SHP77 treated with DMSO at 0.1 percent for 48 hours (cell line): ENCODE results near the gene ALMS1.
"Not testable (repeated sequence)": the region's sequence is repeated elsewhere in the genome, so short reads cannot be mapped to it uniquely, and the experiment has no call there.

Experiments used
- DNase-seq: peaks from one replicate; lab custom pipeline; 2025; lab: John Stamatoyannopoulos, UW

Gene ALMS1

DNA sequence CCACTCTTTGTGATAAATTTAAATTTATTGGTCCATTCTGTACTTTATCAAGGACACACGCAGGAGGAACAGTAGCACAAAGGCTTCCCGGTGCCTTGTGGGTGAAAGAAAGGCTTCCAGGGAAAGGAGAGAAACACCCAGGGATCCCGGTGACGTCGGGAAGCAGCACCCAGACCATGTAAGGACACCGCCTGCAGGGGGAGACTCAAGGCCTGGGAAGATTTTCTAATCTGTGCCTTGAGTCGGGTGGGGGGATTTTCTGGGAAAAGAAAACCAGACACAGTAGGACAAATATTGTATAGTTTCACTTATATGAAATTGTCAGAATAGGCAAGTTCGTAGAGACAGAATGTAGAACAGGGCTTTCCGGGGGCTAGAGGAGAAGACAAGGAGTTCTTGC is 239.0 kb downstream of the ALMS1 start:
- not testable (repeated sequence) for DNase-seq

DNA sequence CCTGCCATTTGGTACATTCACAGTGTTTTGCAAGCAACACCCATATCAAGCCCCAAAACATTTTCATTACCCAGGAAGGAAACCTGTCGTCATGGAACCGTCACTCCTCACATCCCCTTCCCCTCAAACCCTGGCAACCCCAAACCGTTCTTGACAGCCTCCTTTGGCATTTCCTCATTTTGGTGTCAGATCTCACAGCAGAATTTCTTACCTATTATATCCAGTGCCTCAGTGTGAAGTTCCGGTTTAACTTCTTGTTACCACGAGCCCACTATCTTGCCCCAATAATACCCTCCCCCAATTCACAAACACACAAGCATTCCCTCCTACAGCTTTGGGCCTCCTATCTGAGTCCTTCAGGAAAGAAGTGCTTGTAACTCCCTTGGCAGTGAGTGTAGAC is 240.6 kb downstream of the ALMS1 start:
- not testable (repeated sequence) for DNase-seq

DNA sequence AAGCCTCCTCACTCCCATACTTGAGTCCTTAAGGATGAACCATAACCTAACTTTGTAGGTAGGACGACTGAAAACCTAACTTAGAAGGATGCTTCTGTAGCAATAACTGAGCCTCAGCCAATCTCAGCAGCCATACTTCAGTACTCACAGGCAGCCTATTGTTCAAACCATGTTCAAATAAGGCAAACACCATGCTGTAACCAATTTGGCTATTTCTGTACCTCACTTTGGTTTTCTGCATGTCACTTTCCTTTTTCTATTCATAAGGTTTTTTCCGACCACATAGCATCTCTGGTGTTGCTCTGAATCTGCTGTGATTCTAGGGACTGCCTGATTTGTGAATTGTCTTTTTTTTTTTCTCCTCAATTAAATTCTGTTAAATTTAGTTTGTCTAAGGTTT is 242.9 kb downstream of the ALMS1 start:
- DNase-seq, result not testable (repeated sequence)

DNA sequence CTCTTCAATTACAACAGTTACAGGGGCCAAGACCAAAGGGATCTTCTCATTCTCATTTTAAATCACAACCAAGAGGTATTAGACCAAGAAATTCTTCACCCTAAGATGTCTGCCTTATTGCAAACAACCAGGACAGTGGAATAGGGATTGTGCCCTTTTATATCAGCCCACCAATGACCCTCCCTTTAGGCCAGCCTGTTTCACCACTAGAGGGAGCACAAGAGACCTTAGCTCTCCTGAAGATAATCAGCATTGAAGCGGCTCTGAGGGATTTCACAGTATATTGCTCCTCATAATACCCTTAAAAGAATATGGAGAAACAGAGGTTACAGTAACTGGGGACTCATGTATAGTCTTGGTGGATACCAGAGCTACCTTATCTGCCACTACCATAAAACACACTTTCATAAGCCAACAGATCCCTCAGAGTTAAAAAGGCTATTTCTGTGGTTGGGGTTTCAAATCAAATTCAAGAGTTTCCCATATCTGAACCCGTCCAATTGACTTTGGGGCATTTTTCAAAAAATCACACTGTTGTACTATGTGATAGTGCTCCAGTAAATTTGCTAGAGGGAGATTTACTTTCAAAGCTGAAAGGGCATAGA is 245.1 kb downstream of the ALMS1 start:
- DNase-seq, result not testable (repeated sequence)

DNA sequence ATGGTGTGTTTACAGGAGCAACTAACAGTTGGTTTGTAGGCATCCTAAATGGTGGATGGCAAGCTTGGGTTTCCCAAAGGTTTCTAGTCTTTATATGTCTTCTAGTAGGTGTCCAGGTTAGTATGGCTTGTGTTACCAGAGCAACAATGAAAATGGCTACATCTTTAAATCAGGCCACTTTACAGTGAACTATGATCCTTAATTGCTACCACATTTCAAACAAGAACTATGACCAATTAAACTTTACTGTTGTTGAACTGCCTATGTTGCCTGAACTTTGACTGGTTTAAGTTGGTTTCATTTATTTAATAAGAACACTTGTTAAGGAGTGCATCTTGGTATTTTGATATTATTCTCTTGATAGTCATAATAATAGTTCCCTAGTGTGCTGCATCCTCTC is 251.3 kb downstream of the ALMS1 start:
- DNase-seq, result not testable (repeated sequence)

DNA sequence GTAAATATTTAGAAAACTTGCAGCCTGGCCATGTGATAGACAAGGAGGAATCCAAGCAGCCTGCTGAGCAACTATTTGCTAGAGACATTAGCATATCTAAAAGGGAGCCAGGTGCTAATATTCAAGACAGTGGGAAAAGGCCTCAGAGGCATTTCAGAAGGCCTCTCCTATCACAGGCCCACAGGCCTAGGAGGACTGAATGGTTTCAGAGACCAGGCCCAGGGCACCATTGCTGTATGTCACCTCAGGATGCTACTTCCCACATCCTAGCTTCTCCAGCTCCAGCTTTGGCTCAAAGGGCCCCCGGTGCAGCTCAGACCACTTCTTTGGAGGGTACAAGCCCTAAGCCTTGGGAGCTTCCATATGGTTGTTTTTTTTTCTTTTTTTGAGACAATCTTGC is 252.8 kb downstream of the ALMS1 start:
- DNase-seq, result no peak

DNA sequence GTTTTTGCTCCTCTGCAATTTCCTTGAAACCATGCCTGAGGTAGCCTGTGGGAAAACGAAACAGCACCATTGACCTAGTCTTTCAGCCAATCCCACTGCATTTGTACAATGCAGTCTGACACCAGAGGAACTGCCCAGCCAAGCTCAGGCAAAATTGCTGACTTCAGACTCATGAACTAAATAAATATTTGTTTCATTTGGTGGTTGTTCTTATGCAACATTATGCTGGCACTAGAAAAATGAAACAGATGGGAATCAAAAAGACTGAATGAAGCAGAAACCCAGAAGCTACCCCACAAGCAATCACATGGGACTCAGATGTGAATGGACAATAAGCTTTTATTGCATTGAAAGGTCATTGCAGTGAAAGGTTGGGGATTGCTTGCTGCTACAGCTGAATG is 254.9 kb downstream of the ALMS1 start:
- DNase-seq, result no peak

DNA sequence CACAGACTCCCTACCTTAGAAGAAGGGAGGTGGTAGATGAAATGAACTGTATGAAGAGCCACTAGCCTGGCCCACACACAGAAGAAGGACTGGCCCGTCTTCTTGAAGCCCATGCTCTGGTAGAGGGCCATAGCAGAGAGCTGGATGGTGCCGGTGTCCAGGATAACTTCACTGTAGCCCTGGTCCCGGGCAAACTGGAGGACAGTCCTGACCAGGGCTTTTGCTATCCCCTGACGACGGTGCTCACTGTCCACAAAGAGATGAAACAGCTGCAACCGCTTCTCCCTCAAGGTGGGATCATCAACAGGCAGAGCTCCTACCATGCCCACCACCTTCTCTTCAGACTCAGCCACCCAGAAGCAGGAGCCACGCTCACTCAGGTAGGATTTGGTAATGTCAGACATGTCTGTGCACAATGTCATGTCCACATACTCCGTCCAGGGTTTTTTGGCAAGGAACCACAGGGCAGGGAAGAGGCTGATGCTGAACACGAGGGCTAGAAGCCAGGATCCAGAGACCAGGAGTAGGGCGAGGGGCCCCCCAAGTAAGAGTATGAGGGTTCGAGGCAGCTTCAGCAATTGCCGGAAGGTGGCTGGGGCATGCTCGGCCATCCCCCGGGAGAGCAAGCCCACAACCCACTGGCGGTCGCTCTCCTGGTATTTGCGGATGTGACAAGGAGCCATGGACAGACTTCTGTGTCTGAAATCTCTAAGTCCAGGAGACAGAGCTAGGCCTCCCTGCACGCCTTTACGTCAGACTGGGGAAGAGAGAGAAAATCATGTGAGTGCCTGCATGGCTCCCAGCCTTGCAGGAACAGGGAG is 255.5 kb downstream of the ALMS1 start:
- DNase-seq, result no peak

DNA sequence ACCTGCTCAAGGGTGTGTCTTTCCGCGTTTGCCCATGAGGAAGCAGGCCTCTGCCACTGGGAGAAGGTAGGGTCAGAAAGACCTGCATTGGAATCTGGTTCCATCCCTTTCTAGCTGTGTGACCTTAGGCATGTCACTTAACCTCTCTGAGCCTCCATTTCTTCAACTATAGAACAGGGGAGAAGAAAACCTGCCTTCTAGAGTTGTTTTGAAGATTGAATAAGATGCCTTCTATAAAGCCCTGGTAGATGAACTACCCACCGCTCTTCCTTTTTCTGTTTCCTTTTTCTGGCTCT is 256.1 kb downstream of the ALMS1 start:
- DNase-seq, result no peak

DNA sequence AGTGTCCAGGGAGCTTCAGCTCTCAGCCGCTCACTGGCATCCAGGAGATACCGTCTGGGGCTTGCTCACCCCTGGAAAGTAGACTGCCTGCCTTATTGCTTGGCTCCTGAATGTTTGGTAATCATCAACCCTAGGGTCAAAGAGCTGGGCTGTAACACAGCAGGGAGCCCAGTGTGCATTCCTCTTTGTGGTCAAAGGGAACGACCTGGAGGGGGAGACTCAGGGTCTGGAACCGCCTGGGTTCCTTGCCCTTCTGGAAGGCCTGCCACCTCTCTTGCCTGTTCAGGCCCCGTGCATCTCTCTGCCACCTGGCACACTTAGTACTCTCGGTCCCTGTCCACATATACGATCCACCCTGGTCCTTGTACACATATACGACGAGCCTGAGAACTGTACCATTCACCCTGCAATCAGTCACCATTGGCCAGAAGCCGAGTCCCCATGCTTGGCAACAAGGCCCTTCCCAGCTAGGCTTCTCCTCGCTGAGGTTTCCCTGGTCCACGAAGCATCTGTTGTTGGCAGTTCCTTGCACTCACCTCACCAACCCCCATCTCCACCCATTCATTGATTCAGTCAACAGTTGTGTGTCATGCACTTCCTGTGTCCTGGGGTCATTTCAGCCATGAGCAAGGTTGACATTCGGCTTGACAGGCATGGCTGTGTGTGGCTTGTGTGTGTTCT is 256.8 kb downstream of the ALMS1 start, which contains the start of gene NAT8:
Gene NAT8, minus strand, starts transcription at position 85 of the 681 bp plus-strand sequence. CDS start 794 bp downstream, outside the sequence.
- DNase-seq, result no peak

DNA sequence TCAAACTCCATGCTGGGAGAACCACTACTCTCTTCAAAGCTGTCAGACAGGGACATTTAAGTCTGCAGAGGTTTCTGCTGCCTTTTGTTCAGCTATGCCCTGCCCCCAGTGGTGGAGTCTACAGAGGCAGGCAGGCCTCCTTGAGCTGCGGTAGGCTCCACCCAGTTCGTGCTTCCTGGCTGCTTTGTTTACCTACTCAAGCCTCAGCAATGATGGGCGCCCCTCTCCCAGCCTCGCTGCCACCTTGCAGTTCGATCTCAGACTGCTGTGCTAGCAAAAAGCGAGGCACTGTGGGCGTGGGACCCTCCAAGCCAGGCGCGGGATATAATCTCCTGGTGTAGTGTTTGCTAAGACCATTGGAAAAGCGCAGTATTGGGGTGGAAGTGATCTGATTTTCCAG is 262.1 kb downstream of the ALMS1 start:
- DNase-seq, result not testable (repeated sequence)

DNA sequence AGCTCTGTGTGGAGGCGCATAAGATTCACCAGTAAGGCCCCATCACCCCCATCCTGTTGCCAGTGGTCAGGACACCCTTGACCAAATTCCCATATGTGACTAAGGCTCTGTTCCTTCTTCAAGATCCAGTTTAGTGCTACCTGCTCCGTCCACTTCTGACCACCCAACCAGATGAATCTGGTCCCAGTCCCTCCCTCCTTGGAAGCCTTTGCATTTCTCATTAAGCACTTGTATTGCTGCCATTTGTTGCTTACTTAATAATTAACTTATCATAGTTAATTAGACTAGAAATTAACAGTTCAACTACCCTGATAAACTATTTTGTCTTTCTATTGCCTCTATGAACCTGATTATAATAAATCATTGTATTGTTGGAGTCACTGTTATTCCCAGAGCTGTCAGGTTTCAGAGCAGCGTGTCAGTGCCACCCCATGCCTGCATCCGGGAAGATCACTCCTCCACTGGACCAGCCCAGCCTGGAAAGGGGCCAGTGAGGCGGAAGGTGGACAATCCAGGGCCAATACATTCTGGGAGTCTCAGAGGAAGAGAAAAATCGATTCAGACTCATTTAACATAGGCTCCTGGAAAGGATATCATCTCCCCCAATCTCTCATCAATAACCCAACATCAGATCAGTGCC is 266.1 kb downstream of the ALMS1 start:
- DNase-seq, result no peak

DNA sequence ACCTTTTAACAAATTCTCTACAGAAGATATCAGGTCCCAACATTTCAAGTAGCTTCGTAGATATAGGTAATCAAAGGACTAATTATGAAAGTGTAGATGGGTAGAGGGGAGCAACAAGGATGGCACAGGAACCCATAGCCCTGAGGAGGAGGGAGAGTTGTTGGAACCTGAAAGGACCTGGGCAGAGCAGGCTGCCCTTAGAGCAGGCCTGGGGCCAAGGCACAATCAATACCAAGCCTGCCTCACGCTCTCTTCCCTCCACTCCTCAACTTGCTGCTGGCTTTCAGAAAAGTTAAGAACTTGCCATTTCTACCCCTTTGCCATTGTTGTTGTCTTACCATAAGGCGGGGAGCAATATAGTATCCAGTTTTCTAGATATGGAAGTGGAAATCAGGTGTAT is 266.7 kb downstream of the ALMS1 start:
- DNase-seq, result no peak

DNA sequence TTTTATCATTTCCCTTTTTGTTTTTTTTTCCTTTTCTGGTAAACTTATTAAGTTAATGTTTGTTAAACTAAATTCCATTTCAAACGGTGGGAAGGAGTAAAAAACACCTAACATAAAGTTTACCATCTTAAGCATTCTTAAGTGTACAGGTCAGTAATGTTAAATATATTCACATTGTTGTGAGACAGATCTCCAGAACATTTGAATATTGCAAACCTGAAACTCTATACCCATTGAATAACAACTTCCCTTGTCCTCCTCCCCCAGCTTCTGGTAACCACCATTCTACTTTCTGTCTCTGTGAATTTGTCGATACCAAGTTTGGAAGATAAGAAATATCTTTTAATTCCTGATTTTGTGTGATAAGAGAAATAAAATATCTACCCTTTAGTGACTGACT is 268.5 kb downstream of the ALMS1 start:
- no peak for DNase-seq
